ENCODE results near the gene COPZ1. TPM values are rescaled to one million over a fixed set of nuclear protein-coding genes. Genes with fewer than 3 reads are reported as not detected.
A peak's percentile ranks its signal among the peaks of the same experiment; 100 is the strongest.

The COPZ1 gene
- total and polyA plus RNA-seq, 2 donors (not counting 3 experiments of a cell fraction or from before 2014, with no cell fraction given): 143 to 174 TPM

DNA sequence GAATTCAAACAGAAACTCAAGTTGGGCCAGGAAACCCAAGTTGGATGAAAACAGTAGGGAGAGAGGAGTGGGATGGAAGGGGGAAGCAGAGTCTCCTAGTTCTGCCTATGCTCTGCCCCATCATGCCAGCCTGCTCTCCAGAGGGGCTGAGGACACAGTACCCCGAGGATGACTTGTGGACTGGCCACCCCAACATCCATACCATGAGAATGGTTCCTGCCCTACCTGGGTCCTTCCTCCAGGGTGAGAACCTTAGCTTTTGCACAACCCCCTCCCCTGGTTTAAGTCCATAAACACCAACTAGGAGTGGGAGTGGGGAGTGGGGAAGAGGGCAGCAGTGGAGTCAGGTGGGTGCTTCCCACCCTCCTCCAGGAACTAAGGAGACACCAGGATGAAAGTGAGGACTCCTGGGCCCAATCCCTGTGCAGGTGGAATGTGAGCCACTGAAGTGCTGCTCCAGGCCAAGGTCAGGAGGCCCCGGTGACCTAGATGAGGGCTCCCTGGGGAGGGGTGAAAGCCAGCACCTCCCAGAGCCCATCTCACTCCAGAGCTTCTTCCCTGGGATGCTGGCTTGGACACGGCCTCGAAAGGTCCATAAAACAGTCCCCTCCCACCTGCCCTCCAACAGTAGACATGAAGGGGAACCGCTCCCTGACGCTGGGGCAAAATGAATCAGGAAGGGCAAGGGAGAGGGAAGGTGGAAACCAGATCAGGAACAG lies 53.0 kb downstream of the COPZ1 start:
- no peaks in the 10 kb centered on the region for H3K9me1 ChIP-seq (replicated peaks; ENCODE audit: control insufficient read depth, extremely low read depth, insufficient read depth, low read length)
- H3K79me2 ChIP-seq (ENCODE audit: control insufficient read depth, insufficient read depth, low read length): no peaks in the 10 kb centered on the region
- peaks cover 4% of the 10 kb centered on the region for H3K4me1 ChIP-seq (ENCODE audit: control insufficient read depth, extremely low read depth, insufficient read depth, low read length)
- no peak for TF ChIP-seq POLR2A (IDR thresholded peaks at IDR 0.05; ENCODE audit: low read depth, low read length)
- TF ChIP-seq FOS (IDR thresholded peaks at IDR 0.05; ENCODE audit: borderline replicate concordance, insufficient read depth, low read length): no peak
- no peak for TF ChIP-seq JUN (IDR thresholded peaks at IDR 0.05; ENCODE audit: borderline replicate concordance, insufficient read depth, insufficient read length, low read depth)
- TF ChIP-seq, protein P1, sequence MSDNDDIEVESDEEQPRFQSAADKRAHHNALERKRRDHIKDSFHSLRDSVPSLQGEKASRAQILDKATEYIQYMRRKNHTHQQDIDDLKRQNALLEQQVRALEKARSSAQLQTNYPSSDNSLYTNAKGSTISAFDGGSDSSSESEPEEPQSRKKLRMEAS (IDR thresholded peaks at IDR 0.05; ENCODE audit: insufficient read depth, insufficient read length): no peak
- TF ChIP-seq, protein P2, sequence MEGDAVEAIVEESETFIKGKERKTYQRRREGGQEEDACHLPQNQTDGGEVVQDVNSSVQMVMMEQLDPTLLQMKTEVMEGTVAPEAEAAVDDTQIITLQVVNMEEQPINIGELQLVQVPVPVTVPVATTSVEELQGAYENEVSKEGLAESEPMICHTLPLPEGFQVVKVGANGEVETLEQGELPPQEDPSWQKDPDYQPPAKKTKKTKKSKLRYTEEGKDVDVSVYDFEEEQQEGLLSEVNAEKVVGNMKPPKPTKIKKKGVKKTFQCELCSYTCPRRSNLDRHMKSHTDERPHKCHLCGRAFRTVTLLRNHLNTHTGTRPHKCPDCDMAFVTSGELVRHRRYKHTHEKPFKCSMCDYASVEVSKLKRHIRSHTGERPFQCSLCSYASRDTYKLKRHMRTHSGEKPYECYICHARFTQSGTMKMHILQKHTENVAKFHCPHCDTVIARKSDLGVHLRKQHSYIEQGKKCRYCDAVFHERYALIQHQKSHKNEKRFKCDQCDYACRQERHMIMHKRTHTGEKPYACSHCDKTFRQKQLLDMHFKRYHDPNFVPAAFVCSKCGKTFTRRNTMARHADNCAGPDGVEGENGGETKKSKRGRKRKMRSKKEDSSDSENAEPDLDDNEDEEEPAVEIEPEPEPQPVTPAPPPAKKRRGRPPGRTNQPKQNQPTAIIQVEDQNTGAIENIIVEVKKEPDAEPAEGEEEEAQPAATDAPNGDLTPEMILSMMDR (IDR thresholded peaks at IDR 0.05; ENCODE audit: extremely low read depth in 1 of 2, insufficient read depth in 1 of 2, low read depth in 1 of 2, low read length in 2 of 2): no peak
- no peak for TF ChIP-seq MYC (IDR thresholded peaks at IDR 0.05; ENCODE audit: low read depth, low read length)
- no peak for TF ChIP-seq POLR2AphosphoS5 (IDR thresholded peaks at IDR 0.05; ENCODE audit: insufficient read depth, low read depth, low read length)
- no peak for TF ChIP-seq GATA2 (IDR thresholded peaks at IDR 0.05; ENCODE audit: insufficient read depth, insufficient read length, low read depth, low read length)
- TF ChIP-seq EZH2 (IDR thresholded peaks at IDR 0.05; ENCODE audit: borderline replicate concordance, low read depth, low read length, severe bottlenecking): no peak
- no peaks in the 10 kb centered on the region for H3K36me3 ChIP-seq (ENCODE audit: control insufficient read depth in 2 of 2, extremely low read depth in 1 of 2, insufficient read depth in 2 of 2, low read length in 2 of 2)
- dilution Hi-C loops (cut with MboI; ENCODE audit: extremely low pct_ligation_motif_present, low sequenced_read_pairs) (no loop called here), intact Hi-C loops (cut with micrococcal nuclease) (no loop called here)
- no peaks in the 10 kb centered on the region for H3K9me3 ChIP-seq (replicated peaks; ENCODE audit: control insufficient read depth, insufficient read depth, low read length)
- no peak overlapping the region for H3K27ac ChIP-seq (ENCODE audit: insufficient read depth, low read depth, low read length)
- ChIA-PET CTCF (interaction anchor here (0.9 to 4.3 kb wide), 5 partner anchors 7 to 126 kb away, joined by 3 to 142 read pairs (median 22); no protein-coding TSS in a partner anchor), POLR2A (no interaction called here)
- BruUV-seq (replicated peaks): TSS peak; percentile 25
- no peaks in the 10 kb centered on the region for H3K27me3 ChIP-seq (ENCODE audit: control insufficient read depth in 2 of 2, insufficient read depth in 2 of 2, low read length in 2 of 2)
- H2AFZ ChIP-seq (ENCODE audit: low read depth, low read length): no peak overlapping the region
- H4K20me1 ChIP-seq (replicated peaks; ENCODE audit: control insufficient read depth, extremely low read depth, insufficient read depth, low read length): no peaks in the 10 kb centered on the region
- FAIRE-seq (no peak), DNase-seq (ENCODE audit: low read depth, low spot score) (no peak)
- H3K4me2 ChIP-seq (ENCODE audit: insufficient read depth, low read length): no peak overlapping the region
- no peak overlapping the region for H3K4me3 ChIP-seq (replicated peaks in 1 of 3; ENCODE audit: insufficient read depth in 1 of 3, low read depth in 1 of 3, low read length in 3 of 3)
- H3K9ac ChIP-seq (replicated peaks; ENCODE audit: extremely low read depth, insufficient read depth, low read length): no peak overlapping the region

Data from endothelial cell of umbilical vein (primary cell).